Left ventricle myocardium inferior (tissue), 1 donor: ENCODE measurements around the gene EIF2B2. TPM values are rescaled to one million over a fixed set of nuclear protein-coding genes. Genes with fewer than 3 reads are reported as not detected.
A peak's percentile ranks its signal among the peaks of the same experiment; 100 is the strongest.

Source experiments
- DNase-seq: peaks from one replicate; pipeline ENCODE4 v3.0.0-alpha.2; 2020
- H3K27ac ChIP-seq: fragments of 200-600 bp; replicated peaks from 2 replicates; pipeline ENCODE4 v1.8.0; 2021
- H3K27me3 ChIP-seq: fragments of 200-600 bp; 2 replicates; pipeline ENCODE4 v1.8.0; 2021; ENCODE audit warnings: low read depth
- H3K36me3 ChIP-seq: fragments of 200-600 bp; 2 replicates; pipeline ENCODE4 v1.8.0; 2021
- H3K4me1 ChIP-seq: fragments of 200-600 bp; 2 replicates; pipeline ENCODE4 v1.8.0; 2021
- H3K4me3 ChIP-seq: fragments of 200-600 bp; 2 replicates; pipeline ENCODE4 v1.8.0; 2021; ENCODE audit warnings: mild to moderate bottlenecking, moderate library complexity
- H3K9me3 ChIP-seq: fragments of 200-600 bp; replicated peaks from 2 replicates; pipeline ENCODE4 v1.8.0; 2021
- intact Hi-C: fragments of 100-400 bp; cut with micrococcal nuclease; formaldehyde crosslinking; loops from one replicate; pipeline ENCODE4 v1.11.0; 2022
- total RNA-seq: library from RNA; stranded (reverse); fragmentation: NEBNext Ultra II Directional; extraction: Animal tissue kit (Norgen Biotek cat#: 25700); gene quantifications from one replicate; pipeline ENCODE4 v1.2.1, GENCODE V29; 2021
- TF ChIP-seq, protein P1 (sequence below): fragments of 200-600 bp; IDR thresholded peaks from 2 replicates; pipeline ENCODE4 v1.8.0; 2021; ENCODE audit warnings: antibody characterized with exemption, mild to moderate bottlenecking, borderline replicate concordance
- donor health status: DM: no; HTN: yes; CAD: no; lungs with severe emphysema.

The EIF2B2 gene
- total RNA-seq, 1 donor from 2014 or later: 31.5 TPM

DNA sequence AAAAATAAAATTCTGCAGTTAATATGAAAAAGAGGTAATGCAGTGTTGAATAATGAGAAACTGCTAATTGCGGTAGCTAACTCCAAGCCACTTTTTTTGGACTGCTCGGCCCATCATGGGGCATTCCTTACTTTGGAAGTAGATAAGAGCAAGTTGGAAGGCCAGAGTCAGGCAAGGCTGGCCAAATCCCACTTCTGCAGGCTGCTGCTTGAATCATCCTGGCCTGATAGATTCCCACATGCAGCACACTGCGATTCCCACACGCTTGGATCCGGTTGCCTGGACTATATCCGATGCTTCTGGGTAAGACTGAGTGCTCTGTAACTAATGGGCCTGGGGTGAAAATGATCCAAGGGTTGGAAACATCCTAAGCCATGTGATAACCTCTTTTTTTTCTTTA lies 10.6 kb downstream of the EIF2B2 start:
- DNase-seq: peak; percentile 30
- peaks cover 71% of the 10 kb centered on the region for H3K36me3 ChIP-seq
- intact Hi-C loops: no loop called here
- no peak overlapping the region for H3K4me3 ChIP-seq
- H3K27me3 ChIP-seq: no peaks in the 10 kb centered on the region
- TF ChIP-seq, protein P1, sequence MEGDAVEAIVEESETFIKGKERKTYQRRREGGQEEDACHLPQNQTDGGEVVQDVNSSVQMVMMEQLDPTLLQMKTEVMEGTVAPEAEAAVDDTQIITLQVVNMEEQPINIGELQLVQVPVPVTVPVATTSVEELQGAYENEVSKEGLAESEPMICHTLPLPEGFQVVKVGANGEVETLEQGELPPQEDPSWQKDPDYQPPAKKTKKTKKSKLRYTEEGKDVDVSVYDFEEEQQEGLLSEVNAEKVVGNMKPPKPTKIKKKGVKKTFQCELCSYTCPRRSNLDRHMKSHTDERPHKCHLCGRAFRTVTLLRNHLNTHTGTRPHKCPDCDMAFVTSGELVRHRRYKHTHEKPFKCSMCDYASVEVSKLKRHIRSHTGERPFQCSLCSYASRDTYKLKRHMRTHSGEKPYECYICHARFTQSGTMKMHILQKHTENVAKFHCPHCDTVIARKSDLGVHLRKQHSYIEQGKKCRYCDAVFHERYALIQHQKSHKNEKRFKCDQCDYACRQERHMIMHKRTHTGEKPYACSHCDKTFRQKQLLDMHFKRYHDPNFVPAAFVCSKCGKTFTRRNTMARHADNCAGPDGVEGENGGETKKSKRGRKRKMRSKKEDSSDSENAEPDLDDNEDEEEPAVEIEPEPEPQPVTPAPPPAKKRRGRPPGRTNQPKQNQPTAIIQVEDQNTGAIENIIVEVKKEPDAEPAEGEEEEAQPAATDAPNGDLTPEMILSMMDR: no peak
- H3K4me1 ChIP-seq: peaks cover 36% of the 10 kb centered on the region
- H3K27ac ChIP-seq: peak overlapping the region; percentile 78
- no peaks in the 10 kb centered on the region for H3K9me3 ChIP-seq

- intact Hi-C loops: no loop called here
- no peaks in the 10 kb centered on the region for H3K27me3 ChIP-seq
- H3K36me3 ChIP-seq: peaks cover 71% of the 10 kb centered on the region
- peaks cover 36% of the 10 kb centered on the region for H3K4me1 ChIP-seq
- no peak for DNase-seq
- H3K9me3 ChIP-seq: no peaks in the 10 kb centered on the region
- TF ChIP-seq, protein P1: no peak
- H3K4me3 ChIP-seq: no peak overlapping the region
- H3K27ac ChIP-seq: no peak overlapping the region
Observed at GRCh38 chr14:75015496-75015895, 12.8 kb downstream of the EIF2B2 start.

DNA sequence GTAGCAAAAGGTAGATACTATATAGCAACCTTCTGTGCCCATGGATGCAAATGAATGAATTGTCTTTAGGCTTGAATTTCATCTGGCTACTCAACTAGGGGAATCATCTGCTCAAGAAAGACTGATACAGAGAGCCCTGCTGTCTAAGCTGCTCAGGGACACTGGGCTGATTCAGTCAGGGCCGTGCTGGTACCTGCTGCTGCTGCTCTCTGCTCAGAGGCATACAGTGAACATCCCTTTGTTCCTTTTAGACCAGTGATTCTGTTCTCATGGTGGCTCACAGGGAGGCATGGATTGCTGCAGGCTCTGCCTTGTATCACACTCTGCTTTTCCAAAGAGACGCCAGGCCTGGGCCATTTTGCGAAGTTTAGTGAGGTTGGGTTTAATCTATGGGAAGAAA lies 14.1 kb downstream of the EIF2B2 start:
- no peak for DNase-seq
- Histone ChIP-seq H3K27me3 (no peaks in the 10 kb centered on the region), H3K9me3 (no peaks in the 10 kb centered on the region), H3K4me1 (peaks cover 26% of the 10 kb centered on the region), H3K36me3 (peaks cover 84% of the 10 kb centered on the region), H3K27ac (no peak overlapping the region), H3K4me3 (no peak overlapping the region)
- intact Hi-C loops: no loop called here
- TF ChIP-seq, protein P1: no peak

- H3K36me3 ChIP-seq: peaks cover 89% of the 10 kb centered on the region
- TF ChIP-seq, protein P1: no peak
- intact Hi-C loops: no loop called here
- H3K4me3 ChIP-seq: no peak overlapping the region
- peaks cover 21% of the 10 kb centered on the region for H3K4me1 ChIP-seq
- no peak for DNase-seq
- no peaks in the 10 kb centered on the region for H3K27me3 ChIP-seq
- H3K9me3 ChIP-seq: no peaks in the 10 kb centered on the region
- H3K27ac ChIP-seq: no peak overlapping the region
Observed at GRCh38 chr14:75018694-75019093, 16.0 kb downstream of the EIF2B2 start.

DNA sequence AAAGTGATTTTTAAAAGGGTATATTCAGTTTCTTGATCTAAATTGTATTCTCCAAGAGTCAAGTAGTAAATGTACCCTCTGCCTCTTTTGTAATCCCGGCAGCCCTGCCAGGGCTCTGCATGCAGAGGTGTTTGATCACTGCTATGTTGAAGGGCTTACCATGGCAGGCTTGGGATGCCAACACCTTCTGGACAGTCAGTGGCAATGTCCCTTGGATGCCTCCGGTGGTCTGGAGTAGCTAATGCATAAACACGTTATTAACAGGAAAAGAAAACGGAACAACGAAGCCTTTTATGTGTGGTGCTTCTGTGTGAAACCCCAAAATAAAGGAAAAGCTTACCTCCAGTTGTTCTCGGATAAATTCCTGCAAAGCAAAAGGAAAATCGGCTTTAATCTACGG lies 19.9 kb downstream of the EIF2B2 start:
- intact Hi-C loops: no loop called here
- Histone ChIP-seq H3K4me1 (peaks cover 14% of the 10 kb centered on the region), H3K4me3 (no peak overlapping the region), H3K36me3 (peaks cover 64% of the 10 kb centered on the region), H3K9me3 (no peaks in the 10 kb centered on the region), H3K27ac (peak overlapping the region; percentile 39), H3K27me3 (no peaks in the 10 kb centered on the region)
- DNase-seq: peak; percentile 67
- TF ChIP-seq, protein P1: peak; percentile 60

DNA sequence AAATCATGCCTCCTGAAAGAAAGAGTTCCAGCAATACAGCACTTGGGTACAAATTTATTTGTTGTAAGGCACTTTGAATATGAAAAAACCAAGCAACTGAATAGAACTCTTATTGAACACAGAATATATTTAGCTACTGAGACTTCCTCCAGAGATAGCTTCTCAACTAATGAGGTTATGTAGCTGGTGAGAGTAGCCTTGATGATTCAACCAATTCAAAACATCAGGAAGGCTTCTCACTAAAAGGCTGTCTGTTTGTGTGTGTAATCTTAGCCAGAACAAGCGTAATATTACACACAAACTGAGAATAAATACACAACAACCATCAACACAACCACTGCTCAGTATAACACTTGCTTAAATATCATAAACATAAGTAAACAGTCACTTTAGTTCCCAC lies 20.4 kb downstream of the EIF2B2 start:
- Histone ChIP-seq H3K4me1 (peaks cover 14% of the 10 kb centered on the region), H3K9me3 (no peaks in the 10 kb centered on the region), H3K27ac (peak overlapping the region; percentile 39), H3K4me3 (no peak overlapping the region), H3K36me3 (peaks cover 60% of the 10 kb centered on the region), H3K27me3 (no peaks in the 10 kb centered on the region)
- DNase-seq: no peak
- TF ChIP-seq, protein P1: no peak
- intact Hi-C loops: no loop called here
